Measurements from ENCODE around the gene MYO3B.

Gene MYO3B

DNA sequence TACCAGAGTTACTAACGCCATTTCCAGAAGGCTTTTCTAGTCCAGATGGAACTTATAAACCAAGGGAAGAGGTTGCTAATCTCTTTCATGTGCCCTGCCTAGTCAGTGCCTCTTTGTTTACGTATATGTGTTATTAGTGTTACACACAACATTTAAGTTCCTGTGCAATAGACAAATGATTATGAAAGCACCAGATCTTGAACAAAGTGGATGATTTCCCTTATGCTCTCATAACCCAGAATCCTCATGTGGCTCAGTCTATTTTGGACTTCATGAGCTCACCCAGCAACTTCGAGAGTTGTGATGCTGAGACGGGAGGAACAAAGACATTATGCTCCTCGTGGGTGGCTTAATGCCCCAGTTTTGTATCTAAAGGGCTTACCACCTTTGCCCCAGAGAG lies 322.8 kb downstream of the MYO3B start:
- H3K4me3 ChIP-seq (ENCODE audit: low read depth, low read length), result no peak overlapping the region
- TF ChIP-seq, protein P1, sequence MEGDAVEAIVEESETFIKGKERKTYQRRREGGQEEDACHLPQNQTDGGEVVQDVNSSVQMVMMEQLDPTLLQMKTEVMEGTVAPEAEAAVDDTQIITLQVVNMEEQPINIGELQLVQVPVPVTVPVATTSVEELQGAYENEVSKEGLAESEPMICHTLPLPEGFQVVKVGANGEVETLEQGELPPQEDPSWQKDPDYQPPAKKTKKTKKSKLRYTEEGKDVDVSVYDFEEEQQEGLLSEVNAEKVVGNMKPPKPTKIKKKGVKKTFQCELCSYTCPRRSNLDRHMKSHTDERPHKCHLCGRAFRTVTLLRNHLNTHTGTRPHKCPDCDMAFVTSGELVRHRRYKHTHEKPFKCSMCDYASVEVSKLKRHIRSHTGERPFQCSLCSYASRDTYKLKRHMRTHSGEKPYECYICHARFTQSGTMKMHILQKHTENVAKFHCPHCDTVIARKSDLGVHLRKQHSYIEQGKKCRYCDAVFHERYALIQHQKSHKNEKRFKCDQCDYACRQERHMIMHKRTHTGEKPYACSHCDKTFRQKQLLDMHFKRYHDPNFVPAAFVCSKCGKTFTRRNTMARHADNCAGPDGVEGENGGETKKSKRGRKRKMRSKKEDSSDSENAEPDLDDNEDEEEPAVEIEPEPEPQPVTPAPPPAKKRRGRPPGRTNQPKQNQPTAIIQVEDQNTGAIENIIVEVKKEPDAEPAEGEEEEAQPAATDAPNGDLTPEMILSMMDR (IDR thresholded peaks at IDR 0.05; ENCODE audit: insufficient read depth, low read depth, low read length, missing control alignments), result no peak
- DNase-seq (ENCODE audit: low read depth), result no peak

GRCh38 chr2:170501421-170502043 lies 323.6 kb downstream of the MYO3B start:
- DNase-seq (ENCODE audit: low read depth), result no peak
- TF ChIP-seq, protein P1 (IDR thresholded peaks at IDR 0.05; ENCODE audit: insufficient read depth, low read depth, low read length, missing control alignments), result no peak
- H3K4me3 ChIP-seq (ENCODE audit: low read depth, low read length), result no peak overlapping the region

GRCh38 chr2:170502361-170503130 lies 324.6 kb downstream of the MYO3B start:
- no peak overlapping the region for H3K4me3 ChIP-seq (ENCODE audit: low read depth, low read length)

DNA sequence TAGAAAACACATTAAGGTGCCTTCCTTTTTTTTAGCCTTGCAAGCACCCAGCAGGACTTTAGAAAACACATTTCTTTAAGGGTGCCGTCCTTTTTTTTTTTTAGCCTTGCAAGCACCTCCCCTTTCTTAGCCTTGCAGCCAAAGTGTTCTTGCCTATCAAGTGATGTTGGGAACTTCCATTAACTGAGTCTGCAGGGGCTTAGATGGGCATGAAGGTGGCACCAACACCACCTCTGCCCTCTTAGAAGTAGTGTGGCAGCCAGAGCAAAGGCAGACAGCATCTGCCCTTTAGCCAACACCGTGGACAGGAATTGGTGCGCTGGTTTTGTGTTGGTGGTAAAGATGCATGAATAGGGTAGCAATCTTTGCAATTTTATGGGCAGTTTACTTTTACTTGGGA lies 325.6 kb downstream of the MYO3B start:
- DNase-seq (ENCODE audit: low read depth), result no peak
- TF ChIP-seq, protein P1 (IDR thresholded peaks at IDR 0.05; ENCODE audit: insufficient read depth, low read depth, low read length, missing control alignments), result no peak
- H3K4me3 ChIP-seq (ENCODE audit: low read depth, low read length), result no peak overlapping the region

More at GRCh38 chr2:170502361-170503130, 324.6 kb downstream of the MYO3B start:
- DNase-seq (ENCODE audit: low read depth), result no peak
- TF ChIP-seq, protein P1 (IDR thresholded peaks at IDR 0.05; ENCODE audit: insufficient read depth, low read depth, low read length, missing control alignments), result no peak

GRCh38 chr2:170503971-170504809 lies 326.2 kb downstream of the MYO3B start:
- no peak for DNase-seq (ENCODE audit: low read depth)
- TF ChIP-seq, protein P1 (IDR thresholded peaks at IDR 0.05; ENCODE audit: insufficient read depth, low read depth, low read length, missing control alignments), result no peak
- no peak overlapping the region for H3K4me3 ChIP-seq (ENCODE audit: low read depth, low read length)

- TF ChIP-seq, protein P1 (IDR thresholded peaks at IDR 0.05; ENCODE audit: insufficient read depth, low read depth, low read length, missing control alignments), result no peak
- H3K4me3 ChIP-seq (ENCODE audit: low read depth, low read length), result no peak overlapping the region
- no peak for DNase-seq (ENCODE audit: low read depth)
Measured at GRCh38 chr2:170504810-170505145, 326.8 kb downstream of the MYO3B start.

Measured in GM12865 (cell line).